ENCODE data around the gene SORCS1.

SORCS1 gene

DNA sequence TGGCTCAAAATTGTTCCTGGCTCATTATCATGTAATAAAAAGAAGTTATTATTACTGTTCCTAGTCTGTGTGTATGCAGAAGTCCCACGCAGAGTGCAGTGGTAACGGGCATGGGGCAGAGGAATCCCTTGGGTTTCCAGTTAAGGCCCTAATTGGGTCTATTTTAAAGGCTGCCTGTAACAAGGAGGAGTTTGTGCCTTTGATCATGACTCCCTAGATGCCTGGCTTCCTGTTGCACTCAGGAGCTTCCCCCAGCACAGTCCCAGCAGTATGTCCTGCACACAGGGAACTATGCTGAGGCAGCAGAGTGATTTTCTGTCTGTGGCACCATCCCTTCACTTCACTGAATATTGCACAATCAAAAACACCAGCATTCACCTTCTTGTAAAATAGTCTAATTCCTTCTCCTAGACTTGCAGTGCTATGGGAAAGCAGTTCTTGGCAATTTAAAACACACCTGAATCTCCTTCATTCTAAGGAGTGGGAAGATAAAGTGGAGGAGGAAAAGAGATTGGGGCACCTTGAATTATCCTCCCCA is 22.9 kb downstream of the SORCS1 start:
- no peaks in the 10 kb centered on the region for H3K27me3 ChIP-seq (ENCODE audit: insufficient read depth, low read length)
- no peak overlapping the region for H3K4me2 ChIP-seq (ENCODE audit: low read length)
- no peaks in the 10 kb centered on the region for H3K36me3 ChIP-seq (ENCODE audit: insufficient read depth, low read length)
- H3K27ac ChIP-seq (ENCODE audit: low read depth, low read length, poor library complexity, severe bottlenecking) = no peak overlapping the region
- H3K4me3 ChIP-seq (ENCODE audit: low read depth, low read length, poor library complexity, severe bottlenecking) = no peak overlapping the region
- no peaks in the 10 kb centered on the region for H3K9me2 ChIP-seq (ENCODE audit: low read depth, low read length)
- H4K20me1 ChIP-seq (ENCODE audit: insufficient read depth, low read length) = no peaks in the 10 kb centered on the region
- no peaks in the 10 kb centered on the region for H3K79me2 ChIP-seq (ENCODE audit: insufficient read depth, low read length)
- TF ChIP-seq, protein P1, sequence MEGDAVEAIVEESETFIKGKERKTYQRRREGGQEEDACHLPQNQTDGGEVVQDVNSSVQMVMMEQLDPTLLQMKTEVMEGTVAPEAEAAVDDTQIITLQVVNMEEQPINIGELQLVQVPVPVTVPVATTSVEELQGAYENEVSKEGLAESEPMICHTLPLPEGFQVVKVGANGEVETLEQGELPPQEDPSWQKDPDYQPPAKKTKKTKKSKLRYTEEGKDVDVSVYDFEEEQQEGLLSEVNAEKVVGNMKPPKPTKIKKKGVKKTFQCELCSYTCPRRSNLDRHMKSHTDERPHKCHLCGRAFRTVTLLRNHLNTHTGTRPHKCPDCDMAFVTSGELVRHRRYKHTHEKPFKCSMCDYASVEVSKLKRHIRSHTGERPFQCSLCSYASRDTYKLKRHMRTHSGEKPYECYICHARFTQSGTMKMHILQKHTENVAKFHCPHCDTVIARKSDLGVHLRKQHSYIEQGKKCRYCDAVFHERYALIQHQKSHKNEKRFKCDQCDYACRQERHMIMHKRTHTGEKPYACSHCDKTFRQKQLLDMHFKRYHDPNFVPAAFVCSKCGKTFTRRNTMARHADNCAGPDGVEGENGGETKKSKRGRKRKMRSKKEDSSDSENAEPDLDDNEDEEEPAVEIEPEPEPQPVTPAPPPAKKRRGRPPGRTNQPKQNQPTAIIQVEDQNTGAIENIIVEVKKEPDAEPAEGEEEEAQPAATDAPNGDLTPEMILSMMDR (IDR thresholded peaks at IDR 0.05; ENCODE audit: low read length) = no peak
- no peak for TF ChIP-seq EZH2 (IDR thresholded peaks at IDR 0.05; ENCODE audit: borderline replicate concordance, low read length)
- H3K9ac ChIP-seq (ENCODE audit: low read length) = no peak overlapping the region
- H3K4me1 ChIP-seq (ENCODE audit: insufficient read depth, low read length, severe bottlenecking) = no peaks in the 10 kb centered on the region
- H3F3A ChIP-seq (ENCODE audit: insufficient read depth, low read length) = no peaks in the 10 kb centered on the region
- no peaks in the 10 kb centered on the region for H3K9me3 ChIP-seq (ENCODE audit: low read length)
- H2AFZ ChIP-seq (ENCODE audit: low read length) = no peak overlapping the region

DNA sequence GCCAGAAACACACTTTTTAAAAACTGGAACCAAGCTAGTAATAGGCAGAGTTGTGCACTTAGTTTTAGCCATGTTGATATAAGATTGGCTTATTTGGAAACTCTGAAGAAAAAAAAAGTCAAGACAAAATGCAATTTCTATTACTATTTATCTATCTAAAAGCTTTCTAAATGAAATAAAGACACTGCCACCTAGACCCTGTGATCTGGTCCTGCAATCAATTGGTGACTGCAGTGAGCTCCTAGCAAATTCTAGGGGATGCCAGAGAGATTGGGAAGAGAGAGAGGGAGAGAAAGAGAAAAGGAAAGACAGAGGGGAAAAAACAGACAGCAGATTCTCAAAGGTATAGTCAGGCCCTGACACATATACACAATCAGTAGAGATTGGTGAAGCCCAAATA is 25.3 kb downstream of the SORCS1 start:
- Histone ChIP-seq H3F3A (ENCODE audit: insufficient read depth, low read length) (no peaks in the 10 kb centered on the region), H3K9ac (ENCODE audit: low read length) (no peak overlapping the region), H3K4me3 (ENCODE audit: low read depth, low read length, poor library complexity, severe bottlenecking) (no peak overlapping the region), H3K4me2 (ENCODE audit: low read length) (no peak overlapping the region), H3K4me1 (ENCODE audit: insufficient read depth, low read length, severe bottlenecking) (no peaks in the 10 kb centered on the region), H4K20me1 (ENCODE audit: insufficient read depth, low read length) (no peaks in the 10 kb centered on the region), H2AFZ (ENCODE audit: low read length) (no peak overlapping the region), H3K36me3 (ENCODE audit: insufficient read depth, low read length) (no peaks in the 10 kb centered on the region), H3K79me2 (ENCODE audit: insufficient read depth, low read length) (no peaks in the 10 kb centered on the region), H3K27ac (ENCODE audit: low read depth, low read length, poor library complexity, severe bottlenecking) (no peak overlapping the region), H3K27me3 (ENCODE audit: insufficient read depth, low read length) (no peaks in the 10 kb centered on the region), H3K9me2 (ENCODE audit: low read depth, low read length) (no peaks in the 10 kb centered on the region), H3K9me3 (ENCODE audit: low read length) (no peaks in the 10 kb centered on the region)
- no peak for TF ChIP-seq EZH2 (IDR thresholded peaks at IDR 0.05; ENCODE audit: borderline replicate concordance, low read length)
- TF ChIP-seq, protein P1 (IDR thresholded peaks at IDR 0.05; ENCODE audit: low read length) = no peak

DNA sequence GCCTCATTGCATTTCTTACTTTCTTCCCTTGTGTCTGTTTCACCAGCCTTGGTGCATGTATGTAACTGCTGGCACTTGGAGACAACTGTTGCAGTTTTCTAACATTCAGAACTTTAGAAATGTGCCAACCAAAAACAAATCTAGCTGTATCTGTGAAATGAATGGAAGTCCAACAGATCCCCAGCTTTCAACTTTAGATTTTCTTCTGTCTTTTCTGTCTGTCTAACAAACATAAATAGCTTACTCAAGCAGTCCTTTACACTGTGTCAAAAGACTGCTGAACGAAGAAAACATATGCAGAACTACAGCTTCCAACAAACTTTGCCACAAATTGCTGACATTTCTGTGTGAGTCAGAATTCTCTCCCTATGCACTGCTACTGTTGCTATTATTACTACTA is 30.9 kb downstream of the SORCS1 start:
- no peak overlapping the region for H3K27ac ChIP-seq (ENCODE audit: low read depth, low read length, poor library complexity, severe bottlenecking)
- H3K36me3 ChIP-seq (ENCODE audit: insufficient read depth, low read length) = no peaks in the 10 kb centered on the region
- no peak overlapping the region for H2AFZ ChIP-seq (ENCODE audit: low read length)
- H3K27me3 ChIP-seq (ENCODE audit: insufficient read depth, low read length) = no peaks in the 10 kb centered on the region
- H3K4me1 ChIP-seq (ENCODE audit: insufficient read depth, low read length, severe bottlenecking) = no peaks in the 10 kb centered on the region
- no peak overlapping the region for H3K9ac ChIP-seq (ENCODE audit: low read length)
- no peak overlapping the region for H3K4me3 ChIP-seq (ENCODE audit: low read depth, low read length, poor library complexity, severe bottlenecking)
- H3K4me2 ChIP-seq (ENCODE audit: low read length) = no peak overlapping the region
- H3K79me2 ChIP-seq (ENCODE audit: insufficient read depth, low read length) = no peaks in the 10 kb centered on the region
- no peak for TF ChIP-seq EZH2 (IDR thresholded peaks at IDR 0.05; ENCODE audit: borderline replicate concordance, low read length)
- TF ChIP-seq, protein P1 (IDR thresholded peaks at IDR 0.05; ENCODE audit: low read length) = no peak
- no peaks in the 10 kb centered on the region for H3F3A ChIP-seq (ENCODE audit: insufficient read depth, low read length)
- H3K9me2 ChIP-seq (ENCODE audit: low read depth, low read length) = no peaks in the 10 kb centered on the region
- no peaks in the 10 kb centered on the region for H4K20me1 ChIP-seq (ENCODE audit: insufficient read depth, low read length)
- H3K9me3 ChIP-seq (ENCODE audit: low read length) = no peaks in the 10 kb centered on the region
